Gastroesophageal sphincter (tissue), 3 donors: ENCODE results near the gene COX7A2.

ENCODE experiments used
- CTCF ChIP-seq, 4 experiments: fragments of 200-600 bp in 2 of 4; fragments of 450-650 bp in 2 of 4; sonication (generic) in 1 of 4; IDR thresholded peaks; one replicate each; pipeline ENCODE4 v1.5.1; 2017 to 2019; ENCODE audit warnings: antibody characterized with exemption in 4 of 4, mild to moderate bottlenecking in 2 of 4, moderate library complexity in 2 of 4
- EP300 ChIP-seq: sonication (generic); formaldehyde crosslinking; IDR thresholded peaks from one replicate; pipeline ENCODE4 v1.6.1; 2017; ENCODE audit warnings: antibody characterized with exemption, mild to moderate bottlenecking

- TF ChIP-seq EP300 (no peak), CTCF (IDR thresholded peaks at IDR 0.05) (no peak)
These were observed 24.3 kb downstream of the COX7A2 start for GRCh38 chr6:75219263-75219662.
